GM10266 (cell line): Measurements from ENCODE around the gene COG5.

Experiments
- DNase-seq: peaks from one replicate; pipeline ENCODE4 v3.0.0; 2012; ENCODE audit errors: extremely low spot score
- CTCF ChIP-seq: IDR thresholded peaks from 2 replicates; pipeline ENCODE4 v1.5.1; 2012; ENCODE audit warnings: mild to moderate bottlenecking, low read depth; ENCODE audit not compliant: control insufficient read depth, insufficient read depth; ENCODE audit errors: missing control alignments

COG5 gene

GRCh38 chr7:107579885-107580715, 16.4 kb upstream of the COG5 start, which contains the start of gene BCAP29:
BCAP29 (plus strand) TSS chr7:107580246; CDS start chr7:107580773, 527 bp downstream.
- peak; percentile 27 for TF ChIP-seq CTCF
- DNase-seq = peak; percentile 86

- DNase-seq = no peak
- no peak for TF ChIP-seq CTCF
Observed at GRCh38 chr7:107579554-107579884, 15.8 kb upstream of the COG5 start.

GRCh38 chr7:107573537-107573936, 9.8 kb upstream of the COG5 start:
- no peak for DNase-seq
- no peak for TF ChIP-seq CTCF

- no peak for TF ChIP-seq CTCF
Observed at GRCh38 chr7:107570298-107570697, 6.6 kb upstream of the COG5 start.

GRCh38 chr7:107564553-107565298, 1.0 kb upstream of the COG5 start:
- TF ChIP-seq CTCF = no peak
- no peak for DNase-seq

More at GRCh38 chr7:107570298-107570697, 6.6 kb upstream of the COG5 start:
- DNase-seq = no peak

GRCh38 chr7:107563081-107563774, 492 bp downstream of the COG5 start:
- no peak for TF ChIP-seq CTCF
- peak; percentile 23 for DNase-seq
